GM13976 (cell line): ENCODE data around the gene MAML2.

Source experiments
- DNase-seq: peaks from one replicate; pipeline ENCODE4 v3.0.0; 2012; ENCODE audit warnings: low spot score
- CTCF ChIP-seq: IDR thresholded peaks from 2 replicates; pipeline ENCODE4 v1.5.1; 2012; ENCODE audit warnings: borderline replicate concordance, mild to moderate bottlenecking; ENCODE audit not compliant: insufficient read depth; ENCODE audit errors: extremely low read depth, missing control alignments, control extremely low read depth
- in situ Hi-C: fragments of 300-500 bp; cut with MboI; formaldehyde crosslinking; loops from one replicate; pipeline ENCODE4 v1.12.0; 2022; ENCODE audit warnings: low sequenced_read_pairs, mixed read lengths, inconsistent platforms; ENCODE audit not compliant: unreplicated experiment

MAML2 gene

GRCh38 chr11:96061730-96062129, 281.3 kb downstream of the MAML2 start:
- no peak for DNase-seq
- in situ Hi-C loops: no loop called here

GRCh38 chr11:96061069-96061468, 281.9 kb downstream of the MAML2 start:
- TF ChIP-seq CTCF: no peak
- DNase-seq: no peak
- in situ Hi-C loops: no loop called here

More at GRCh38 chr11:96061730-96062129, 281.3 kb downstream of the MAML2 start:
- no peak for TF ChIP-seq CTCF

GRCh38 chr11:96057502-96057901, 285.5 kb downstream of the MAML2 start:
- no peak for TF ChIP-seq CTCF
- DNase-seq: no peak
- in situ Hi-C loops: no loop called here

GRCh38 chr11:96056576-96056975, 286.4 kb downstream of the MAML2 start:
- TF ChIP-seq CTCF: no peak
- in situ Hi-C loops: no loop called here
- DNase-seq: no peak

GRCh38 chr11:96055706-96056387, 287.1 kb downstream of the MAML2 start:
- TF ChIP-seq CTCF: no peak
- DNase-seq: no peak
- in situ Hi-C loops: no loop called here

- in situ Hi-C loops: no loop called here
- TF ChIP-seq CTCF: peak; percentile 22
- DNase-seq: no peak
These were observed 287.9 kb downstream of the MAML2 start for GRCh38 chr11:96054870-96055705.
